ENCODE results near the gene CBLL2.

GRCh38 chrX:22310779-22311178, 38.1 kb downstream of the CBLL2 start:
- TF ChIP-seq CTCF (conservative IDR thresholded peaks at IDR 0.05; ENCODE audit: low read depth, low read length): no peak
- TF ChIP-seq POLR2A (IDR thresholded peaks at IDR 0.05; ENCODE audit: low read depth, low read length): no peak
- TF ChIP-seq ELK1 (IDR thresholded peaks at IDR 0.05; ENCODE audit: borderline replicate concordance, low read depth, low read length): no peak
- peak; percentile 76 for TF ChIP-seq CEBPB (IDR thresholded peaks at IDR 0.05; ENCODE audit: low read depth, low read length)
- TF ChIP-seq RCOR1 (IDR thresholded peaks at IDR 0.05; ENCODE audit: insufficient replicate concordance, low read length): no peak
- TF ChIP-seq BHLHE40 (IDR thresholded peaks at IDR 0.05; ENCODE audit: low read depth, low read length): no peak
- no peak for TF ChIP-seq RAD21 (IDR thresholded peaks at IDR 0.05; ENCODE audit: low read length)
- no peak for TF ChIP-seq USF2 (IDR thresholded peaks at IDR 0.05; ENCODE audit: low read depth, low read length)
- no peak for TF ChIP-seq FOS (IDR thresholded peaks at IDR 0.05; ENCODE audit: low read depth, low read length)
- no peak for TF ChIP-seq CHD1 (IDR thresholded peaks at IDR 0.05; ENCODE audit: low read depth, low read length)
- no peak for TF ChIP-seq MAZ (IDR thresholded peaks at IDR 0.05; ENCODE audit: borderline replicate concordance, low read depth, low read length)
